22Rv1 (cell line): Measurements from ENCODE around the gene CMIP.

Experiments used
- ZFX ChIP-seq: fragments of 450-650 bp; IDR thresholded peaks from 2 replicates; pipeline ENCODE4 v1.6.1; 2017; ENCODE audit warnings: antibody characterized with exemption, borderline replicate concordance
- TF ChIP-seq, protein P1 (sequence below): fragments of 450-650 bp; IDR thresholded peaks from 2 replicates; pipeline ENCODE4 v1.5.1; 2017; ENCODE audit warnings: mild to moderate bottlenecking

DNA sequence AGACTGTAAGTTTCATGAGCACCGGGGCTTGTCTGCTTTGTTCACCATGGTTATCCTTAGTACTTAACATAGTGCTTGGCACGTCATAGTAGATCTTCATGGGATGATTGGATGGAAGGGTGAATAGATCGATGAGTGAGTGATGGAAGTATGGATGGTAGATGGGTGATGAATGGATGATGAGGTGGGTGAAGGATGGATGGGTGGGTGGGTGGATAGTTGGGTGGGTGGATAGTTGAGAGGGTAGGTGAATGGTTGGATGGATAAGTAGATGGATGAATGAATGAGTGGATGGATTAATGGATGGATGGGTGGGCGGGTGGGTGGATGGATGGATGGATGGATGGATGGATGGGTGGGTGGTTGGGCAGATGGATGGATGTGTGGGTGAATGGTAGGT, 201.3 kb downstream of the CMIP start:
- TF ChIP-seq, protein P1, sequence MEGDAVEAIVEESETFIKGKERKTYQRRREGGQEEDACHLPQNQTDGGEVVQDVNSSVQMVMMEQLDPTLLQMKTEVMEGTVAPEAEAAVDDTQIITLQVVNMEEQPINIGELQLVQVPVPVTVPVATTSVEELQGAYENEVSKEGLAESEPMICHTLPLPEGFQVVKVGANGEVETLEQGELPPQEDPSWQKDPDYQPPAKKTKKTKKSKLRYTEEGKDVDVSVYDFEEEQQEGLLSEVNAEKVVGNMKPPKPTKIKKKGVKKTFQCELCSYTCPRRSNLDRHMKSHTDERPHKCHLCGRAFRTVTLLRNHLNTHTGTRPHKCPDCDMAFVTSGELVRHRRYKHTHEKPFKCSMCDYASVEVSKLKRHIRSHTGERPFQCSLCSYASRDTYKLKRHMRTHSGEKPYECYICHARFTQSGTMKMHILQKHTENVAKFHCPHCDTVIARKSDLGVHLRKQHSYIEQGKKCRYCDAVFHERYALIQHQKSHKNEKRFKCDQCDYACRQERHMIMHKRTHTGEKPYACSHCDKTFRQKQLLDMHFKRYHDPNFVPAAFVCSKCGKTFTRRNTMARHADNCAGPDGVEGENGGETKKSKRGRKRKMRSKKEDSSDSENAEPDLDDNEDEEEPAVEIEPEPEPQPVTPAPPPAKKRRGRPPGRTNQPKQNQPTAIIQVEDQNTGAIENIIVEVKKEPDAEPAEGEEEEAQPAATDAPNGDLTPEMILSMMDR = no peak
- TF ChIP-seq ZFX = no peak
